Measurements from ENCODE around the gene LSMEM2. TPM values are rescaled to one million over a fixed set of nuclear protein-coding genes. Genes with fewer than 3 reads are reported as not detected.

LSMEM2 gene
- total and polyA plus RNA-seq, 2 of the 8 experiments (the other 6 are each of a cell fraction or from before 2014, with no cell fraction given): 0.58 to 0.68 TPM

GRCh38 chr3:50297384-50297775, 18.5 kb downstream of the LSMEM2 start (continued):
- TF ChIP-seq CHD7 (IDR thresholded peaks at IDR 0.05; ENCODE audit: insufficient replicate concordance, low read length) (no peak), USF2 (IDR thresholded peaks at IDR 0.05; ENCODE audit: low read length) (no peak), EZH2 (IDR thresholded peaks at IDR 0.05; ENCODE audit: low read depth, low read length, severe bottlenecking) (no peak), EGR1 (IDR thresholded peaks at IDR 0.05; ENCODE audit: borderline replicate concordance, low read depth, low read length) (no peak), POU5F1 (IDR thresholded peaks at IDR 0.05; ENCODE audit: low read depth, low read length) (no peak), GABPA (IDR thresholded peaks at IDR 0.05; ENCODE audit: borderline replicate concordance, insufficient read depth, low read length) (no peak), NRF1 (IDR thresholded peaks at IDR 0.05; ENCODE audit: low read depth, low read length) (no peak), SAP30 (IDR thresholded peaks at IDR 0.05; ENCODE audit: insufficient read depth, insufficient replicate concordance, low read length) (no peak), FOSL1 (IDR thresholded peaks at IDR 0.05; ENCODE audit: insufficient read depth, low read depth, low read length) (no peak), BACH1 (IDR thresholded peaks at IDR 0.05; ENCODE audit: low read length) (no peak), CHD2 (IDR thresholded peaks at IDR 0.05; ENCODE audit: low read length) (no peak)
